OCI-LY7 (cell line): ENCODE results near the gene STRA8. TPM values are rescaled to one million over a fixed set of nuclear protein-coding genes. Genes with fewer than 3 reads are reported as not detected.

Experiments
- BruUV-seq: library from RNA; stranded (reverse); fragments of 400-500 nt; replicated peaks from 2 replicates; lab custom pipeline; 2021; lab: Mats Ljungman, UMichigan
- CTCF ChIA-PET: fragments of 300-600 bp; sonication (Branson Sonifier 250); formaldehyde crosslinking; loops from one replicate; lab custom pipeline; 2022; ENCODE audit warnings: antibody characterized with exemption; ENCODE audit not compliant: unreplicated experiment; lab: Charles Lee
- POLR2A ChIA-PET: fragments of 300-600 bp; sonication (Branson Sonifier 250); formaldehyde crosslinking; loops from one replicate; lab custom pipeline; 2022; ENCODE audit warnings: antibody characterized with exemption; lab: Charles Lee
- DNase-seq: peaks from one replicate; pipeline ENCODE4 v3.0.0-alpha.2; 2015; ENCODE audit warnings: low spot score
- H2AFZ ChIP-seq: fragments of 200-600 bp; sonication (generic), shearing (Covaris generic); 2 replicates; pipeline ENCODE4 v1.6.1; 2014; ENCODE audit warnings: mild to moderate bottlenecking, antibody characterized with exemption, low read length, moderate library complexity
- H3K27ac ChIP-seq: fragments of 200-600 bp; sonication (generic); 2 replicates; pipeline ENCODE4 v1.5.1; 2014; ENCODE audit warnings: mixed run types, low read depth, mild to moderate bottlenecking, moderate library complexity, low read length, inconsistent platforms; ENCODE audit not compliant: poor library complexity, severe bottlenecking
- H3K36me3 ChIP-seq: fragments of 200-600 bp; sonication (generic); 2 replicates; pipeline ENCODE4 v1.6.1; 2014; ENCODE audit warnings: mild to moderate bottlenecking, antibody characterized with exemption, low read length, moderate library complexity, mixed read lengths; ENCODE audit not compliant: insufficient read depth
- H3K4me1 ChIP-seq: fragments of 200-600 bp; sonication (generic); 2 replicates; pipeline ENCODE4 v1.5.1; 2014; ENCODE audit warnings: mild to moderate bottlenecking, low read length; ENCODE audit not compliant: insufficient read depth, poor library complexity, severe bottlenecking
- H3K4me2 ChIP-seq: fragments of 200-600 bp; sonication (generic); 2 replicates; pipeline ENCODE4 v1.6.1; 2014; ENCODE audit warnings: mild to moderate bottlenecking, low read length
- H3K4me3 ChIP-seq: fragments of 200-600 bp; sonication (generic); 2 replicates; pipeline ENCODE4 v1.5.1; 2014; ENCODE audit warnings: mild to moderate bottlenecking, low read depth, low read length; ENCODE audit not compliant: poor library complexity, severe bottlenecking
- H3K79me2 ChIP-seq: fragments of 200-600 bp; sonication (generic); 2 replicates; pipeline ENCODE4 v1.6.1; 2016; ENCODE audit warnings: low read depth, mild to moderate bottlenecking, low read length, moderate library complexity, mixed read lengths; ENCODE audit not compliant: insufficient read depth
- H3K9me2 ChIP-seq: fragments of 200-600 bp; sonication (generic); 2 replicates; pipeline ENCODE4 v1.6.1; 2016; ENCODE audit warnings: mild to moderate bottlenecking, low read length, mixed read lengths; ENCODE audit not compliant: insufficient read depth
- H3K9me3 ChIP-seq: fragments of 200-600 bp; sonication (generic); 2 replicates; pipeline ENCODE4 v1.6.1; 2014; ENCODE audit warnings: mild to moderate bottlenecking, mixed run types, low read length, mixed read lengths
- H4K20me1 ChIP-seq: fragments of 200-600 bp; sonication (generic); 2 replicates; pipeline ENCODE4 v1.6.1; 2014; ENCODE audit warnings: mild to moderate bottlenecking, antibody characterized with exemption, low read length, moderate library complexity, mixed read lengths; ENCODE audit not compliant: insufficient read depth
- CTCF ChIP-seq: fragments of 200-600 bp; sonication (generic); conservative IDR thresholded peaks from 2 replicates; pipeline ENCODE4 v1.5.1; 2014; ENCODE audit warnings: mild to moderate bottlenecking, antibody characterized with exemption, low read length, moderate library complexity, mixed read lengths
- EZH2phosphoT487 ChIP-seq: fragments of 200-600 bp; sonication (generic); IDR thresholded peaks from 2 replicates; pipeline ENCODE4 v1.6.1; 2018; ENCODE audit warnings: low read depth, borderline replicate concordance, mild to moderate bottlenecking, mixed run types, antibody characterized with exemption, low read length, moderate library complexity, mixed read lengths
- intact Hi-C: fragments of 100-400 bp; cut with micrococcal nuclease; formaldehyde crosslinking; loops from one replicate; pipeline ENCODE4 v1.10.0; 2022; ENCODE audit not compliant: unreplicated experiment
- total RNA-seq, 2 experiments: library from RNA; depleted of rRNA in 1 of 2; stranded (reverse); fragments of >200 nt in 1 of 2; shearing (Covaris generic) in 1 of 2; gene quantifications; 2 replicates each; pipeline ENCODE4 v1.2.3, GENCODE V29; 2014 to 2022

STRA8 gene
- total RNA-seq, 2 experiments from 2014 or later, result not detected

- H3K9me3 ChIP-seq, result peaks cover 13% of the 10 kb centered on the region
- intact Hi-C loops, result no loop called here
Measured at GRCh38 chr7:135185471-135186260, 48.0 kb upstream of the STRA8 start.

GRCh38 chr7:135186261-135186540 is 47.4 kb upstream of the STRA8 start:
- Histone ChIP-seq H3K79me2 (no peaks in the 10 kb centered on the region), H3K9me3 (peaks cover 8% of the 10 kb centered on the region), H2AFZ (no peak overlapping the region), H3K4me3 (no peak overlapping the region), H3K27ac (no peak overlapping the region), H3K36me3 (peaks cover 63% of the 10 kb centered on the region), H3K4me2 (no peak overlapping the region), H3K4me1 (no peaks in the 10 kb centered on the region), H4K20me1 (no peaks in the 10 kb centered on the region), H3K9me2 (no peaks in the 10 kb centered on the region)
- ChIA-PET CTCF (no interaction called here), POLR2A (interaction anchor here (0.6 kb wide), 1 partner anchor 525 kb away, joined by 4 read pairs; no protein-coding TSS in a partner anchor)
- no peak for DNase-seq
- TF ChIP-seq CTCF, result no peak
- intact Hi-C loops, result no loop called here
- no TSS peak for BruUV-seq

More at GRCh38 chr7:135185471-135186260, 48.0 kb upstream of the STRA8 start:
- Histone ChIP-seq H3K4me1 (no peaks in the 10 kb centered on the region), H3K4me3 (no peak overlapping the region), H3K4me2 (no peak overlapping the region), H4K20me1 (no peaks in the 10 kb centered on the region), H3K27ac (no peak overlapping the region), H3K79me2 (no peaks in the 10 kb centered on the region), H2AFZ (no peak overlapping the region), H3K9me2 (no peaks in the 10 kb centered on the region), H3K36me3 (peaks cover 58% of the 10 kb centered on the region)
- POLR2A ChIA-PET, result interaction anchor here (0.6 kb wide), 1 partner anchor 524 kb away, joined by 4 read pairs; no protein-coding TSS in a partner anchor
- no TSS peak for BruUV-seq
- CTCF ChIA-PET, result no interaction called here
- no peak for TF ChIP-seq CTCF
- TF ChIP-seq EZH2phosphoT487, result no peak
- DNase-seq, result no peak

GRCh38 chr7:135186841-135187253 is 46.8 kb upstream of the STRA8 start:
- no peaks in the 10 kb centered on the region for H4K20me1 ChIP-seq
- DNase-seq, result no peak
- H3K36me3 ChIP-seq, result peaks cover 66% of the 10 kb centered on the region
- no peak overlapping the region for H3K4me3 ChIP-seq
- intact Hi-C loops, result no loop called here
- BruUV-seq, result no TSS peak
- ChIA-PET POLR2A (no interaction called here), CTCF (no interaction called here)
- no peaks in the 10 kb centered on the region for H3K79me2 ChIP-seq
- TF ChIP-seq EZH2phosphoT487 (no peak), CTCF (no peak)
- H3K9me3 ChIP-seq, result peaks cover 3% of the 10 kb centered on the region
- no peaks in the 10 kb centered on the region for H3K4me1 ChIP-seq
- H3K27ac ChIP-seq, result no peak overlapping the region
- H3K9me2 ChIP-seq, result no peaks in the 10 kb centered on the region
- H3K4me2 ChIP-seq, result no peak overlapping the region
- H2AFZ ChIP-seq, result no peak overlapping the region
